HepG2 (cell line): ENCODE measurements around the gene TSEN34. TPM values are rescaled to one million over a fixed set of nuclear protein-coding genes. Genes with fewer than 3 reads are reported as not detected.

Source experiments
- AGO2 ChIP-seq: fragments of 200-400 bp; formaldehyde crosslinking; optimal IDR thresholded peaks from 2 replicates; pipeline ENCODE3; 2017; ENCODE audit warnings: mild to moderate bottlenecking, low read depth, low read length, moderate library complexity
- ELF1 ChIP-seq: sonication (generic); formaldehyde crosslinking; IDR thresholded peaks from 2 replicates; pipeline ENCODE4 v1.4.0; 2020; ENCODE audit warnings: missing genetic modification reagents
- ETV5 ChIP-seq: IDR thresholded peaks from 2 replicates; pipeline ENCODE4 v1.6.1; 2018; ENCODE audit warnings: missing biosample characterization, missing genetic modification reagents, inconsistent platforms, borderline replicate concordance
- FOXP1 ChIP-seq, 2 experiments: fragments of 450-650 bp in 1 of 2; IDR thresholded peaks; 2 replicates each; pipeline ENCODE4 v1.6.1; 2017 to 2018; ENCODE audit warnings: antibody characterized with exemption in 1 of 2
- GABPB1 ChIP-seq: IDR thresholded peaks from 2 replicates; pipeline ENCODE4 v1.6.1; 2016; ENCODE audit warnings: mild to moderate bottlenecking, missing genetic modification reagents, moderate library complexity, missing compliant biosample characterization
- GATAD1 ChIP-seq: IDR thresholded peaks from 2 replicates; pipeline ENCODE4 v1.6.1; 2016; ENCODE audit warnings: missing genetic modification reagents, missing compliant biosample characterization
- GZF1 ChIP-seq: sonication (generic); formaldehyde crosslinking; IDR thresholded peaks from 2 replicates; pipeline ENCODE4 v1.5.1; 2020; ENCODE audit warnings: mild to moderate bottlenecking, missing genetic modification reagents
- IKZF5 ChIP-seq: IDR thresholded peaks from 2 replicates; pipeline ENCODE4 v1.6.1; 2018; ENCODE audit warnings: missing genetic modification reagents, mild to moderate bottlenecking, missing compliant biosample characterization
- KDM2A ChIP-seq: sonication (generic); formaldehyde crosslinking; IDR thresholded peaks from 2 replicates; pipeline ENCODE4 v1.4.0; 2020; ENCODE audit warnings: low read depth, missing genetic modification reagents, borderline replicate concordance
- KLF15 ChIP-seq: sonication (generic); formaldehyde crosslinking; IDR thresholded peaks from 2 replicates; pipeline ENCODE4 v1.8.1; 2023; ENCODE audit warnings: borderline replicate concordance, mild to moderate bottlenecking, inconsistent platforms, missing genetic modification reagents, mixed read lengths
- NR2C2 ChIP-seq: sonication (generic); formaldehyde crosslinking; IDR thresholded peaks from 2 replicates; pipeline ENCODE4 v1.4.0; 2020; ENCODE audit warnings: missing genetic modification reagents, mild to moderate bottlenecking, moderate library complexity, borderline replicate concordance
- NR2F6 ChIP-seq, 2 experiments: IDR thresholded peaks; 2 replicates each; pipeline ENCODE4 v1.6.1; 2016; ENCODE audit warnings: antibody characterized with exemption in 1 of 2, mild to moderate bottlenecking in 1 of 2
- POLR2A ChIP-seq, 2 experiments: IDR thresholded peaks; 2 replicates each; pipeline ENCODE4 v1.6.1; 2011; ENCODE audit warnings: low read depth in 2 of 2, low read length in 2 of 2, mild to moderate bottlenecking in 1 of 2, moderate library complexity in 1 of 2; ENCODE audit not compliant: insufficient read depth in 1 of 2
- ZBTB20 ChIP-seq: sonication (generic); formaldehyde crosslinking; IDR thresholded peaks from 2 replicates; pipeline ENCODE4 v1.8.1; 2023; ENCODE audit warnings: missing genetic modification reagents, low read depth, mild to moderate bottlenecking, borderline replicate concordance
- ZEB1 ChIP-seq: IDR thresholded peaks from 2 replicates; pipeline ENCODE4 v1.6.1; 2012; ENCODE audit warnings: mild to moderate bottlenecking, low read depth, inconsistent platforms; ENCODE audit not compliant: insufficient replicate concordance
- ZFP82 ChIP-seq: sonication (generic); formaldehyde crosslinking; IDR thresholded peaks from 2 replicates; pipeline ENCODE4 v1.5.1; 2020; ENCODE audit warnings: mild to moderate bottlenecking, missing genetic modification reagents, borderline replicate concordance
- ZNF143 ChIP-seq: sonication (generic); formaldehyde crosslinking; IDR thresholded peaks from 2 replicates; pipeline ENCODE4 v1.4.0; 2020; ENCODE audit warnings: missing genetic modification reagents
- ZNF205 ChIP-seq: IDR thresholded peaks from 2 replicates; pipeline ENCODE4 v1.6.1; 2018; ENCODE audit warnings: missing biosample characterization, missing genetic modification reagents
- ZNF570 ChIP-seq: sonication (generic); formaldehyde crosslinking; IDR thresholded peaks from 2 replicates; pipeline ENCODE4 v1.4.0; 2020; ENCODE audit warnings: mild to moderate bottlenecking, missing genetic modification reagents, borderline replicate concordance
- ZNF572 ChIP-seq: sonication (generic); formaldehyde crosslinking; IDR thresholded peaks from 2 replicates; pipeline ENCODE4 v1.5.1; 2020; ENCODE audit warnings: mild to moderate bottlenecking, missing genetic modification reagents
- ZNF709 ChIP-seq: sonication (generic); formaldehyde crosslinking; IDR thresholded peaks from 2 replicates; pipeline ENCODE4 v1.5.0; 2020; ENCODE audit warnings: mild to moderate bottlenecking, missing genetic modification reagents
- polyA plus RNA-seq, 8 experiments: library from polyadenylated mRNA; depleted of rRNA in 3 of 8; stranded (reverse) in 7 of 8; unstranded in 1 of 8; fragments of >200 nt; fragmentation: Illumina TruSeq in 4 of 8; extraction: Trizol in 4 of 8; gene quantifications; 2 replicates each; pipeline versions ENCODE4 v1.2.1 to v1.2.3, GENCODE V29; 2011 to 2016; ENCODE audit warnings: low read depth in 4 of 8, missing spikeins in 1 of 8, mixed read lengths in 1 of 8; ENCODE audit not compliant: insufficient read depth in 1 of 8
- total RNA-seq, 5 experiments: library from RNA; depleted of rRNA; stranded (reverse); fragments of >200 nt; fragmentation: Illumina TruSeq; extraction: Trizol; gene quantifications; 2 replicates each; pipeline ENCODE4 v1.2.3, GENCODE V29; 2016; ENCODE audit warnings: low read depth in 1 of 5
- TF ChIP-seq, protein P1 (sequence below): sonication (generic); formaldehyde crosslinking; IDR thresholded peaks from 2 replicates; pipeline ENCODE4 v1.5.1; 2020; ENCODE audit warnings: mild to moderate bottlenecking, missing genetic modification reagents, moderate library complexity
- TF ChIP-seq, protein P2 (sequence below): sonication (generic); formaldehyde crosslinking; IDR thresholded peaks from 2 replicates; pipeline ENCODE4 v1.5.0; 2020; ENCODE audit warnings: mild to moderate bottlenecking, missing genetic modification reagents, moderate library complexity

TSEN34 gene
- total and polyA plus RNA-seq, 2 of the 13 experiments (the other 11 are each of a cell fraction or from before 2014, with no cell fraction given): 55.1 to 65.4 TPM

DNA sequence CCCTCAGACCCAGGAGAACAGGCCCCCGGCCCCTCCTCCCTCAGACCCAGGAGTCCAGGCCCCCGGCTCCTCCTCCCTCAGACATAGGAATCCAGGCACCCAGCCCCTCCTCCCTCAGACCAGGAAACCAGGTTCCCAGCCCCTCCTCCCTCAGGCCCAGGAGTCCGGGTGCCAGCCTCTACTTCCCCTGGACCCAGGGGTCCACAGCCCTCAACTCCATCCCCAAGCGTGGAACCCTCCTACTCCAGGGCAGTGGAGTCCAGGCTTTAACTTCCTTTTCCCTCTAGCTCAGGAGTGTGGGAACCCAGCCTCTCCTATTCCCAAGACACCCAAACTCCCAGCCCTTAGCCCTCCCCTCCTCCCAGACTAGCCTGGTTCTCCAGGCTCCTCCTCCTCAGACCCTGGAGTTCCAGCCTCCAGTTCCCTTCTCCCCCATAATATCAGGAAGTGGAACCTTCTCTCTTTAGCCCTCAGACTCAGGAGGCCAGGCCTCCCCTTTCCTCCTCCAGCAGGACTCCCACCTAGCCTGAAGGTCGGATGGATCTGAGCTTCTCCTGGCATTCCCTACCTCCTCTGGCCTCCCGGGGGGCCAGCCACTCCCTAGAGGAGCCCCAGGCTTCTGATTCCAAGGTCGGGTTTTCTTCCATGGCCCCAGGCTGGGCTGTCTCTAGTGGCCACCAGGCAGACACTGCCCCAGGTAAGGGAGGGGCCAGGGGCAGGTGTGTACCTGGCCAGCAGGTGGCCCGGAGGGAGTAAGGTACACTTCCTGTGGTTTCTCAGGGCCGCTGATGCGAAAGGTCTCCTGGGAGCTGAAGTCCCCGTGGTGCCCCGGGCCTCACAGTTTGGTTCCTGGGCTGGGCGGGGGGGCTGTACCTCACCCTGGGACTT is 18.4 kb upstream of the TSEN34 start, which contains the start of gene TMC4 (continued):
- peak; percentile 77 for TF ChIP-seq AGO2
- TF ChIP-seq FOXP1 (IDR thresholded peaks at IDR 0.05): no peak
- no peak for TF ChIP-seq FOXP1 (CRISPR knock-in tag; IDR thresholded peaks at IDR 0.05)
- TF ChIP-seq GZF1 (CRISPR knock-in tag): no peak
- TF ChIP-seq POLR2A (IDR thresholded peaks at IDR 0.05; ENCODE audit: insufficient read depth in 1 of 2, low read depth in 2 of 2, low read length in 2 of 2): 0 out of 4 replicates have a peak, but pooled peaks of 1 of the 2 experiments have one; percentile 36
- no peak for TF ChIP-seq ZNF572 (CRISPR knock-in tag)
- no peak for TF ChIP-seq ZFP82 (CRISPR knock-in tag)
- TF ChIP-seq ZBTB20 (CRISPR knock-in tag): no peak
- TF ChIP-seq KDM2A: peak; percentile 83; the same call in 1 of the 2 replicates
- TF ChIP-seq, protein P1, sequence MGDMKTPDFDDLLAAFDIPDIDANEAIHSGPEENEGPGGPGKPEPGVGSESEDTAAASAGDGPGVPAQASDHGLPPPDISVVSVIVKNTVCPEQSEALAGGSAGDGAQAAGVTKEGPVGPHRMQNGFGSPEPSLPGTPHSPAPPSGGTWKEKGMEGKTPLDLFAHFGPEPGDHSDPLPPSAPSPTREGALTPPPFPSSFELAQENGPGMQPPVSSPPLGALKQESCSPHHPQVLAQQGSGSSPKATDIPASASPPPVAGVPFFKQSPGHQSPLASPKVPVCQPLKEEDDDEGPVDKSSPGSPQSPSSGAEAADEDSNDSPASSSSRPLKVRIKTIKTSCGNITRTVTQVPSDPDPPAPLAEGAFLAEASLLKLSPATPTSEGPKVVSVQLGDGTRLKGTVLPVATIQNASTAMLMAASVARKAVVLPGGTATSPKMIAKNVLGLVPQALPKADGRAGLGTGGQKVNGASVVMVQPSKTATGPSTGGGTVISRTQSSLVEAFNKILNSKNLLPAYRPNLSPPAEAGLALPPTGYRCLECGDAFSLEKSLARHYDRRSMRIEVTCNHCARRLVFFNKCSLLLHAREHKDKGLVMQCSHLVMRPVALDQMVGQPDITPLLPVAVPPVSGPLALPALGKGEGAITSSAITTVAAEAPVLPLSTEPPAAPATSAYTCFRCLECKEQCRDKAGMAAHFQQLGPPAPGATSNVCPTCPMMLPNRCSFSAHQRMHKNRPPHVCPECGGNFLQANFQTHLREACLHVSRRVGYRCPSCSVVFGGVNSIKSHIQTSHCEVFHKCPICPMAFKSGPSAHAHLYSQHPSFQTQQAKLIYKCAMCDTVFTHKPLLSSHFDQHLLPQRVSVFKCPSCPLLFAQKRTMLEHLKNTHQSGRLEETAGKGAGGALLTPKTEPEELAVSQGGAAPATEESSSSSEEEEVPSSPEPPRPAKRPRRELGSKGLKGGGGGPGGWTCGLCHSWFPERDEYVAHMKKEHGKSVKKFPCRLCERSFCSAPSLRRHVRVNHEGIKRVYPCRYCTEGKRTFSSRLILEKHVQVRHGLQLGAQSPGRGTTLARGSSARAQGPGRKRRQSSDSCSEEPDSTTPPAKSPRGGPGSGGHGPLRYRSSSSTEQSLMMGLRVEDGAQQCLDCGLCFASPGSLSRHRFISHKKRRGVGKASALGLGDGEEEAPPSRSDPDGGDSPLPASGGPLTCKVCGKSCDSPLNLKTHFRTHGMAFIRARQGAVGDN (CRISPR knock-in tag): peak; percentile 11; the same call in 1 of the 2 replicates
- TF ChIP-seq NR2C2 (CRISPR knock-in tag): peak; percentile 79
- TF ChIP-seq ZNF570 (CRISPR knock-in tag): no peak
- no peak for TF ChIP-seq ZNF205 (CRISPR knock-in tag)
- no peak for TF ChIP-seq KLF15 (CRISPR knock-in tag)
- TF ChIP-seq ZEB1: peak; percentile 99
- TF ChIP-seq NR2F6 (IDR thresholded peaks at IDR 0.05): no peak
- no peak for TF ChIP-seq NR2F6 (CRISPR knock-in tag; IDR thresholded peaks at IDR 0.05)
- peak; percentile 14; the same call in 1 of the 2 replicates for TF ChIP-seq ETV5
- peak; percentile 76 for TF ChIP-seq ZNF143 (CRISPR knock-in tag)
- TF ChIP-seq GABPB1 (CRISPR knock-in tag): peak; percentile 53
- TF ChIP-seq, protein P2, sequence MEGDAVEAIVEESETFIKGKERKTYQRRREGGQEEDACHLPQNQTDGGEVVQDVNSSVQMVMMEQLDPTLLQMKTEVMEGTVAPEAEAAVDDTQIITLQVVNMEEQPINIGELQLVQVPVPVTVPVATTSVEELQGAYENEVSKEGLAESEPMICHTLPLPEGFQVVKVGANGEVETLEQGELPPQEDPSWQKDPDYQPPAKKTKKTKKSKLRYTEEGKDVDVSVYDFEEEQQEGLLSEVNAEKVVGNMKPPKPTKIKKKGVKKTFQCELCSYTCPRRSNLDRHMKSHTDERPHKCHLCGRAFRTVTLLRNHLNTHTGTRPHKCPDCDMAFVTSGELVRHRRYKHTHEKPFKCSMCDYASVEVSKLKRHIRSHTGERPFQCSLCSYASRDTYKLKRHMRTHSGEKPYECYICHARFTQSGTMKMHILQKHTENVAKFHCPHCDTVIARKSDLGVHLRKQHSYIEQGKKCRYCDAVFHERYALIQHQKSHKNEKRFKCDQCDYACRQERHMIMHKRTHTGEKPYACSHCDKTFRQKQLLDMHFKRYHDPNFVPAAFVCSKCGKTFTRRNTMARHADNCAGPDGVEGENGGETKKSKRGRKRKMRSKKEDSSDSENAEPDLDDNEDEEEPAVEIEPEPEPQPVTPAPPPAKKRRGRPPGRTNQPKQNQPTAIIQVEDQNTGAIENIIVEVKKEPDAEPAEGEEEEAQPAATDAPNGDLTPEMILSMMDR (CRISPR knock-in tag): peak; percentile 52
- 0 out of 2 replicates have a peak, but pooled peaks have one; percentile 34 for TF ChIP-seq IKZF5 (CRISPR knock-in tag)
- TF ChIP-seq ZNF709 (CRISPR knock-in tag): no peak
- TF ChIP-seq ELF1 (CRISPR knock-in tag): 0 out of 2 replicates have a peak, but pooled peaks have one; percentile 41
- TF ChIP-seq GATAD1 (CRISPR knock-in tag): no peak
